HG02759 (cell line): ENCODE results near the gene SNRPA.
A peak's percentile ranks its signal among the peaks of the same experiment; 100 is the strongest.
"Not testable (repeated sequence)": the region's sequence is repeated elsewhere in the genome, so short reads cannot be mapped to it uniquely, and the experiment has no call there.

ENCODE experiments used
- ATAC-seq: cut with Tn5 transposase; IDR thresholded peaks from one replicate; pipeline ENCODE4 v1.9.1; 2021; ENCODE audit warnings: mild to moderate bottlenecking, moderate library complexity; ENCODE audit not compliant: unreplicated experiment

SNRPA gene

GRCh38 chr19:40744554-40745401, 6.2 kb upstream of the SNRPA start:
- ATAC-seq, result no peak

GRCh38 chr19:40745402-40745780, 5.6 kb upstream of the SNRPA start:
- no peak for ATAC-seq

- no peak for ATAC-seq
Observed at GRCh38 chr19:40747536-40747935, 3.5 kb upstream of the SNRPA start.

- peak; percentile 85 for ATAC-seq
Observed at GRCh38 chr19:40750058-40750873, 737 bp upstream of the SNRPA start, which contains the start of gene ACTMAP. ACTMAP (minus strand) TSS chr19:40750477; CDS start chr19:40749803, 674 bp downstream.

- no peak for ATAC-seq
Observed at GRCh38 chr19:40752257-40752781, 1.3 kb downstream of the SNRPA start.

GRCh38 chr19:40754611-40755247, 3.7 kb downstream of the SNRPA start:
- ATAC-seq, result no peak

- no peak for ATAC-seq
Observed at GRCh38 chr19:40755248-40755624, 4.2 kb downstream of the SNRPA start.

- ATAC-seq, result no peak
Observed at GRCh38 chr19:40755791-40756190, 4.8 kb downstream of the SNRPA start.

- no peak for ATAC-seq
Observed at GRCh38 chr19:40756502-40757110, 5.6 kb downstream of the SNRPA start.

GRCh38 chr19:40758491-40758890, 7.5 kb downstream of the SNRPA start:
- no peak for ATAC-seq

- no peak for ATAC-seq
Observed at GRCh38 chr19:40759352-40759751, 8.3 kb downstream of the SNRPA start.

- ATAC-seq, result no peak
Observed at GRCh38 chr19:40762754-40763470, 11.9 kb downstream of the SNRPA start.

- no peak for ATAC-seq
Observed at GRCh38 chr19:40763526-40763925, 12.5 kb downstream of the SNRPA start.

- no peak for ATAC-seq
Observed at GRCh38 chr19:40763963-40764362, 13.0 kb downstream of the SNRPA start.

- not testable (repeated sequence) for ATAC-seq
Observed at GRCh38 chr19:40766385-40766784, 15.4 kb downstream of the SNRPA start.

- no peak for ATAC-seq
Observed at GRCh38 chr19:40768869-40769268, 17.9 kb downstream of the SNRPA start.

GRCh38 chr19:40771101-40771862, 20.3 kb downstream of the SNRPA start:
- not testable (repeated sequence) for ATAC-seq

- no peak for ATAC-seq
Observed at GRCh38 chr19:40774916-40775631, 24.1 kb downstream of the SNRPA start, which contains the start of gene MIA. MIA (plus strand) TSS chr19:40775521; CDS start chr19:40775543, 22 bp downstream.

- ATAC-seq, result no peak
Observed at GRCh38 chr19:40775632-40776022, 24.6 kb downstream of the SNRPA start.
